AG09319 (cell line): ENCODE results near the gene DMTF1.

ENCODE experiments used
- DNase-seq: peaks from one replicate; pipeline ENCODE4 v3.0.0-alpha.2; 2010; ENCODE audit warnings: low read depth; ENCODE audit errors: extremely low read depth
- CTCF ChIP-seq: IDR thresholded peaks from 2 replicates; pipeline ENCODE4 v1.5.1; 2011; ENCODE audit warnings: low read depth, mild to moderate bottlenecking, inconsistent platforms, low read length, moderate library complexity

Gene DMTF1

GRCh38 chr7:87216701-87217508 lies 64.7 kb downstream of the DMTF1 start:
- DNase-seq = no peak
- TF ChIP-seq CTCF = no peak

GRCh38 chr7:87217983-87218653 lies 65.9 kb downstream of the DMTF1 start:
- no peak for TF ChIP-seq CTCF
- no peak for DNase-seq

GRCh38 chr7:87218796-87219544 lies 66.7 kb downstream of the DMTF1 start:
- peak; percentile 21 for TF ChIP-seq CTCF
- DNase-seq = no peak

- TF ChIP-seq CTCF = peak; percentile 17; the same call in 1 of the 2 replicates
- peak; percentile 29 for DNase-seq
Observed at GRCh38 chr7:87219545-87220025, 67.3 kb downstream of the DMTF1 start, which contains the start of gene TMEM243. Gene TMEM243 (minus strand): TSS chr7:87219732. CDS start chr7:87219503, 229 bp downstream.

GRCh38 chr7:87220026-87220733 lies 67.9 kb downstream of the DMTF1 start:
- DNase-seq = peak; percentile 31

More at GRCh38 chr7:87220026-87220733, 67.9 kb downstream of the DMTF1 start:
- no peak for TF ChIP-seq CTCF
